Measurements from ENCODE around the gene ETV6.

- TF ChIP-seq, protein P1, sequence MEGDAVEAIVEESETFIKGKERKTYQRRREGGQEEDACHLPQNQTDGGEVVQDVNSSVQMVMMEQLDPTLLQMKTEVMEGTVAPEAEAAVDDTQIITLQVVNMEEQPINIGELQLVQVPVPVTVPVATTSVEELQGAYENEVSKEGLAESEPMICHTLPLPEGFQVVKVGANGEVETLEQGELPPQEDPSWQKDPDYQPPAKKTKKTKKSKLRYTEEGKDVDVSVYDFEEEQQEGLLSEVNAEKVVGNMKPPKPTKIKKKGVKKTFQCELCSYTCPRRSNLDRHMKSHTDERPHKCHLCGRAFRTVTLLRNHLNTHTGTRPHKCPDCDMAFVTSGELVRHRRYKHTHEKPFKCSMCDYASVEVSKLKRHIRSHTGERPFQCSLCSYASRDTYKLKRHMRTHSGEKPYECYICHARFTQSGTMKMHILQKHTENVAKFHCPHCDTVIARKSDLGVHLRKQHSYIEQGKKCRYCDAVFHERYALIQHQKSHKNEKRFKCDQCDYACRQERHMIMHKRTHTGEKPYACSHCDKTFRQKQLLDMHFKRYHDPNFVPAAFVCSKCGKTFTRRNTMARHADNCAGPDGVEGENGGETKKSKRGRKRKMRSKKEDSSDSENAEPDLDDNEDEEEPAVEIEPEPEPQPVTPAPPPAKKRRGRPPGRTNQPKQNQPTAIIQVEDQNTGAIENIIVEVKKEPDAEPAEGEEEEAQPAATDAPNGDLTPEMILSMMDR (IDR thresholded peaks at IDR 0.05): no peak
- TF ChIP-seq POLR2A (IDR thresholded peaks at IDR 0.05): no peak
Measured at GRCh38 chr12:11819643-11820042, 170.2 kb downstream of the ETV6 start.
